K562 (cell line): ENCODE data around the gene HSP90AA1. TPM values are rescaled to one million over a fixed set of nuclear protein-coding genes. Genes with fewer than 3 reads are reported as not detected.

ENCODE experiments used
- CBFA2T2 ChIP-seq: fragments of 450-650 bp; conservative IDR thresholded peaks from 2 replicates; pipeline ENCODE4 v1.6.1; 2017; ENCODE audit warnings: mild to moderate bottlenecking
- E2F6 ChIP-seq, 2 experiments: IDR thresholded peaks; 2 replicates each; pipeline ENCODE4 v1.6.1; 2011; ENCODE audit warnings: borderline replicate concordance in 1 of 2, control low read depth in 1 of 2, low read depth in 1 of 2, low read length in 1 of 2, mild to moderate bottlenecking in 1 of 2, mixed read lengths in 1 of 2, moderate library complexity in 1 of 2; ENCODE audit not compliant: insufficient read depth in 1 of 2, insufficient read length in 1 of 2, poor library complexity in 1 of 2, severe bottlenecking in 1 of 2; ENCODE audit errors: extremely low read depth in 1 of 2
- HNRNPK ChIP-seq: fragments of 200-400 bp; formaldehyde crosslinking; IDR thresholded peaks from one replicate; pipeline ENCODE4 v1.6.1; 2018; ENCODE audit warnings: mild to moderate bottlenecking, low read depth, low read length; ENCODE audit not compliant: poor library complexity, severe bottlenecking
- PRDM10 ChIP-seq: fragments of 450-650 bp; IDR thresholded peaks from 2 replicates; pipeline ENCODE4 v1.6.1; 2018; ENCODE audit not compliant: partially characterized antibody
- ZSCAN32 ChIP-seq: fragments of 450-650 bp; formaldehyde crosslinking; IDR thresholded peaks from 2 replicates; pipeline ENCODE4 v1.4.0; 2020; ENCODE audit warnings: mild to moderate bottlenecking, moderate library complexity
- polyA plus RNA-seq, 8 experiments: library from polyadenylated mRNA; depleted of rRNA in 4 of 8; stranded (reverse) in 5 of 8; unstranded in 3 of 8; fragments of >200 nt; fragmentation: Nextera tagmentation in 2 of 8; fragmentation: Illumina TruSeq in 1 of 8; extraction: Ambion mirVana in 2 of 8; extraction: Trizol in 1 of 8; gene quantifications; 2 replicates each; pipeline versions ENCODE4 v1.2.1 to v1.2.3, GENCODE V29; 2011 to 2014; ENCODE audit warnings: inconsistent platforms in 1 of 8, missing spikeins in 1 of 8
- total RNA-seq, 7 experiments: library from RNA; depleted of rRNA in 6 of 7; stranded (reverse); fragments of >200 nt in 6 of 7; fragmentation: Illumina TruSeq in 2 of 7; extraction: Trizol in 2 of 7; gene quantifications; 2 replicates each; pipeline versions ENCODE4 v1.2.1 to v1.2.3, GENCODE V29; 2011 to 2021; ENCODE audit warnings: low replicate concordance in 1 of 7
- TF ChIP-seq, protein P1 (sequence below): fragments of 250-450 bp; sonication (Bioruptor Pico); IDR thresholded peaks from 2 replicates; pipeline ENCODE4 v1.4.0; 2020
- TF ChIP-seq, protein P2 (sequence below): fragments of 450-650 bp; IDR thresholded peaks from 2 replicates; pipeline ENCODE4 v1.6.1; 2016; ENCODE audit warnings: borderline replicate concordance
- TF ChIP-seq, protein P3 (sequence below): fragments of 250-450 bp; sonication (Bioruptor Pico); IDR thresholded peaks from 2 replicates; pipeline ENCODE4 v1.8.0; 2022; ENCODE audit warnings: moderate library complexity, mild to moderate bottlenecking, inconsistent platforms
- TF ChIP-seq, protein P4 (sequence below): fragments of 450-650 bp; IDR thresholded peaks from 2 replicates; pipeline ENCODE4 v1.6.1; 2016; ENCODE audit warnings: low read depth, mild to moderate bottlenecking, moderate library complexity

Gene HSP90AA1
- total and polyA plus RNA-seq, 9 of the 15 experiments (the other 6 are each of a cell fraction or from before 2014, with no cell fraction given) = 377 to 1,731 (median 879) TPM

- no peak for TF ChIP-seq PRDM10
- no peak for TF ChIP-seq HNRNPK
- no peak for TF ChIP-seq ZSCAN32
- TF ChIP-seq, protein P1, sequence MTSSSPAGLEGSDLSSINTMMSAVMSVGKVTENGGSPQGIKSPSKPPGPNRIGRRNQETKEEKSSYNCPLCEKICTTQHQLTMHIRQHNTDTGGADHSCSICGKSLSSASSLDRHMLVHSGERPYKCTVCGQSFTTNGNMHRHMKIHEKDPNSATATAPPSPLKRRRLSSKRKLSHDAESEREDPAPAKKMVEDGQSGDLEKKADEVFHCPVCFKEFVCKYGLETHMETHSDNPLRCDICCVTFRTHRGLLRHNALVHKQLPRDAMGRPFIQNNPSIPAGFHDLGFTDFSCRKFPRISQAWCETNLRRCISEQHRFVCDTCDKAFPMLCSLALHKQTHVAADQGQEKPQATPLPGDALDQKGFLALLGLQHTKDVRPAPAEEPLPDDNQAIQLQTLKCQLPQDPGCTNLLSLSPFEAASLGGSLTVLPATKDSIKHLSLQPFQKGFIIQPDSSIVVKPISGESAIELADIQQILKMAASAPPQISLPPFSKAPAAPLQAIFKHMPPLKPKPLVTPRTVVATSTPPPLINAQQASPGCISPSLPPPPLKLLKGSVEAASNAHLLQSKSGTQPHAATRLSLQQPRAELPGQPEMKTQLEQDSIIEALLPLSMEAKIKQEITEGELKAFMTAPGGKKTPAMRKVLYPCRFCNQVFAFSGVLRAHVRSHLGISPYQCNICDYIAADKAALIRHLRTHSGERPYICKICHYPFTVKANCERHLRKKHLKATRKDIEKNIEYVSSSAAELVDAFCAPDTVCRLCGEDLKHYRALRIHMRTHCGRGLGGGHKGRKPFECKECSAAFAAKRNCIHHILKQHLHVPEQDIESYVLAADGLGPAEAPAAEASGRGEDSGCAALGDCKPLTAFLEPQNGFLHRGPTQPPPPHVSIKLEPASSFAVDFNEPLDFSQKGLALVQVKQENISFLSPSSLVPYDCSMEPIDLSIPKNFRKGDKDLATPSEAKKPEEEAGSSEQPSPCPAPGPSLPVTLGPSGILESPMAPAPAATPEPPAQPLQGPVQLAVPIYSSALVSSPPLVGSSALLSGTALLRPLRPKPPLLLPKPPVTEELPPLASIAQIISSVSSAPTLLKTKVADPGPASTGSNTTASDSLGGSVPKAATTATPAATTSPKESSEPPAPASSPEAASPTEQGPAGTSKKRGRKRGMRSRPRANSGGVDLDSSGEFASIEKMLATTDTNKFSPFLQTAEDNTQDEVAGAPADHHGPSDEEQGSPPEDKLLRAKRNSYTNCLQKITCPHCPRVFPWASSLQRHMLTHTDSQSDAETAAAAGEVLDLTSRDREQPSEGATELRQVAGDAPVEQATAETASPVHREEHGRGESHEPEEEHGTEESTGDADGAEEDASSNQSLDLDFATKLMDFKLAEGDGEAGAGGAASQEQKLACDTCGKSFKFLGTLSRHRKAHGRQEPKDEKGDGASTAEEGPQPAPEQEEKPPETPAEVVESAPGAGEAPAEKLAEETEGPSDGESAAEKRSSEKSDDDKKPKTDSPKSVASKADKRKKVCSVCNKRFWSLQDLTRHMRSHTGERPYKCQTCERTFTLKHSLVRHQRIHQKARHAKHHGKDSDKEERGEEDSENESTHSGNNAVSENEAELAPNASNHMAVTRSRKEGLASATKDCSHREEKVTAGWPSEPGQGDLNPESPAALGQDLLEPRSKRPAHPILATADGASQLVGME (CRISPR knock-in tag) = no peak
- TF ChIP-seq CBFA2T2 = no peak
- peak; percentile 89 to 91 for TF ChIP-seq E2F6 (IDR thresholded peaks at IDR 0.05; ENCODE audit: borderline replicate concordance in 1 of 2, extremely low read depth in 1 of 2, insufficient read depth in 1 of 2, insufficient read length in 1 of 2, low read depth in 1 of 2, low read length in 1 of 2, poor library complexity in 1 of 2, severe bottlenecking in 1 of 2)
- TF ChIP-seq, protein P2, sequence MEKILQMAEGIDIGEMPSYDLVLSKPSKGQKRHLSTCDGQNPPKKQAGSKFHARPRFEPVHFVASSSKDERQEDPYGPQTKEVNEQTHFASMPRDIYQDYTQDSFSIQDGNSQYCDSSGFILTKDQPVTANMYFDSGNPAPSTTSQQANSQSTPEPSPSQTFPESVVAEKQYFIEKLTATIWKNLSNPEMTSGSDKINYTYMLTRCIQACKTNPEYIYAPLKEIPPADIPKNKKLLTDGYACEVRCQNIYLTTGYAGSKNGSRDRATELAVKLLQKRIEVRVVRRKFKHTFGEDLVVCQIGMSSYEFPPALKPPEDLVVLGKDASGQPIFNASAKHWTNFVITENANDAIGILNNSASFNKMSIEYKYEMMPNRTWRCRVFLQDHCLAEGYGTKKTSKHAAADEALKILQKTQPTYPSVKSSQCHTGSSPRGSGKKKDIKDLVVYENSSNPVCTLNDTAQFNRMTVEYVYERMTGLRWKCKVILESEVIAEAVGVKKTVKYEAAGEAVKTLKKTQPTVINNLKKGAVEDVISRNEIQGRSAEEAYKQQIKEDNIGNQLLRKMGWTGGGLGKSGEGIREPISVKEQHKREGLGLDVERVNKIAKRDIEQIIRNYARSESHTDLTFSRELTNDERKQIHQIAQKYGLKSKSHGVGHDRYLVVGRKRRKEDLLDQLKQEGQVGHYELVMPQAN = no peak
- TF ChIP-seq, protein P3, sequence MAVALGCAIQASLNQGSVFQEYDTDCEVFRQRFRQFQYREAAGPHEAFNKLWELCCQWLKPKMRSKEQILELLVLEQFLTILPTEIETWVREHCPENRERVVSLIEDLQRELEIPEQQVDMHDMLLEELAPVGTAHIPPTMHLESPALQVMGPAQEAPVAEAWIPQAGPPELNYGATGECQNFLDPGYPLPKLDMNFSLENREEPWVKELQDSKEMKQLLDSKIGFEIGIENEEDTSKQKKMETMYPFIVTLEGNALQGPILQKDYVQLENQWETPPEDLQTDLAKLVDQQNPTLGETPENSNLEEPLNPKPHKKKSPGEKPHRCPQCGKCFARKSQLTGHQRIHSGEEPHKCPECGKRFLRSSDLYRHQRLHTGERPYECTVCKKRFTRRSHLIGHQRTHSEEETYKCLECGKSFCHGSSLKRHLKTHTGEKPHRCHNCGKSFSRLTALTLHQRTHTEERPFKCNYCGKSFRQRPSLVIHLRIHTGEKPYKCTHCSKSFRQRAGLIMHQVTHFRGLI (CRISPR knock-in tag) = no peak
- TF ChIP-seq, protein P4, sequence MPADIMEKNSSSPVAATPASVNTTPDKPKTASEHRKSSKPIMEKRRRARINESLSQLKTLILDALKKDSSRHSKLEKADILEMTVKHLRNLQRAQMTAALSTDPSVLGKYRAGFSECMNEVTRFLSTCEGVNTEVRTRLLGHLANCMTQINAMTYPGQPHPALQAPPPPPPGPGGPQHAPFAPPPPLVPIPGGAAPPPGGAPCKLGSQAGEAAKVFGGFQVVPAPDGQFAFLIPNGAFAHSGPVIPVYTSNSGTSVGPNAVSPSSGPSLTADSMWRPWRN = no peak
Observed at GRCh38 chr14:102088012-102088792, 1.4 kb upstream of the HSP90AA1 start (continued).
